HG02852 (cell line): Measurements from ENCODE around the gene ADGRF5.
"Not testable (repeated sequence)": the region's sequence is repeated elsewhere in the genome, so short reads cannot be mapped to it uniquely, and the experiment has no call there.

Source experiments
- ATAC-seq: cut with Tn5 transposase; IDR thresholded peaks from one replicate; pipeline ENCODE4 v1.9.1; 2021; ENCODE audit warnings: mild to moderate bottlenecking, moderate library complexity; ENCODE audit not compliant: unreplicated experiment

ADGRF5 gene

GRCh38 chr6:46893648-46894047 is 28.1 kb downstream of the ADGRF5 start:
- no peak for ATAC-seq

- no peak for ATAC-seq
Observed at GRCh38 chr6:46891252-46891795, 30.4 kb downstream of the ADGRF5 start.

GRCh38 chr6:46888578-46888977 is 33.2 kb downstream of the ADGRF5 start:
- no peak for ATAC-seq

- ATAC-seq: no peak
Observed at GRCh38 chr6:46888031-46888430, 33.7 kb downstream of the ADGRF5 start.

- no peak for ATAC-seq
Observed at GRCh38 chr6:46882645-46883044, 39.1 kb downstream of the ADGRF5 start.

- no peak for ATAC-seq
Observed at GRCh38 chr6:46879003-46879402, 42.7 kb downstream of the ADGRF5 start.

- no peak for ATAC-seq
Observed at GRCh38 chr6:46876126-46876525, 45.6 kb downstream of the ADGRF5 start.

- no peak for ATAC-seq
Observed at GRCh38 chr6:46867411-46867810, 54.3 kb downstream of the ADGRF5 start.

- ATAC-seq: no peak
Observed at GRCh38 chr6:46865221-46865620, 56.5 kb downstream of the ADGRF5 start.

GRCh38 chr6:46863791-46864190 is 57.9 kb downstream of the ADGRF5 start:
- no peak for ATAC-seq

GRCh38 chr6:46862381-46862780 is 59.4 kb downstream of the ADGRF5 start:
- ATAC-seq: no peak

GRCh38 chr6:46855966-46856365 is 65.8 kb downstream of the ADGRF5 start:
- ATAC-seq: peak; percentile 64

GRCh38 chr6:46851576-46851975 is 70.2 kb downstream of the ADGRF5 start:
- not testable (repeated sequence) for ATAC-seq

GRCh38 chr6:46850792-46851191 is 70.9 kb downstream of the ADGRF5 start:
- no peak for ATAC-seq

- ATAC-seq: no peak
Observed at GRCh38 chr6:46849361-46849690, 72.4 kb downstream of the ADGRF5 start.

- peak; percentile 88 for ATAC-seq
Observed at GRCh38 chr6:46848684-46849360, 72.9 kb downstream of the ADGRF5 start.

- ATAC-seq: no peak
Observed at GRCh38 chr6:46845126-46845525, 76.6 kb downstream of the ADGRF5 start.

GRCh38 chr6:46842252-46842846 is 79.4 kb downstream of the ADGRF5 start:
- not testable (repeated sequence) for ATAC-seq

- no peak for ATAC-seq
Observed at GRCh38 chr6:46838033-46838432, 83.7 kb downstream of the ADGRF5 start.

GRCh38 chr6:46834991-46835390 is 86.7 kb downstream of the ADGRF5 start:
- not testable (repeated sequence) for ATAC-seq

GRCh38 chr6:46834257-46834916 is 87.4 kb downstream of the ADGRF5 start:
- not testable (repeated sequence) for ATAC-seq

- no peak for ATAC-seq
Observed at GRCh38 chr6:46832816-46833215, 88.9 kb downstream of the ADGRF5 start.
